Measurements from ENCODE around the gene GGT5.
A peak's percentile ranks its signal among the peaks of the same experiment; 100 is the strongest.

The GGT5 gene

DNA sequence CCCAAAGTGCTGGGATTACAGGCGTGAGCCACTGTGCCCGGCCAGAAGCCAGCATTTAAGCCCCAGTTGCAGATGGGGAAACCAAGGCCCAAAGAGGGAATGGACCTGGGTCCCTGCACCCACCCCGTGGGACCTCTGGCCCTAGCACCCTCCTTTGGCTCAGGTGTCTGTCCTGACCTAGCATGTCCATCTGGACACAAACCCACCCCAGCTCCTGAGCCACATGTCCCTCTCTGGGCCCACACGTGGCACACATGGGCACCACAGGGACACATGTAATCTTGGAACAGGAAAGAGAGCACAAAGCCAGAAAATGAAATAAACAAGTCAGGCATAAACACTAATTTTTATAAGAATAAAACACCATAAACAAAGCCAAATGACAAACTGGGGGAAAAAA lies 9.6 kb downstream of the GGT5 start:
- TF ChIP-seq TAF1 (IDR thresholded peaks at IDR 0.05; ENCODE audit: low read depth, low read length), result no peak
- no peak for TF ChIP-seq SPI1 (IDR thresholded peaks at IDR 0.05; ENCODE audit: low read depth, low read length)
- no peak for TF ChIP-seq POU2F2 (IDR thresholded peaks at IDR 0.05; ENCODE audit: low read depth, low read length)
- DNase-seq (ENCODE audit: insufficient read length, low spot score) (no peak), FAIRE-seq (no peak)

DNA sequence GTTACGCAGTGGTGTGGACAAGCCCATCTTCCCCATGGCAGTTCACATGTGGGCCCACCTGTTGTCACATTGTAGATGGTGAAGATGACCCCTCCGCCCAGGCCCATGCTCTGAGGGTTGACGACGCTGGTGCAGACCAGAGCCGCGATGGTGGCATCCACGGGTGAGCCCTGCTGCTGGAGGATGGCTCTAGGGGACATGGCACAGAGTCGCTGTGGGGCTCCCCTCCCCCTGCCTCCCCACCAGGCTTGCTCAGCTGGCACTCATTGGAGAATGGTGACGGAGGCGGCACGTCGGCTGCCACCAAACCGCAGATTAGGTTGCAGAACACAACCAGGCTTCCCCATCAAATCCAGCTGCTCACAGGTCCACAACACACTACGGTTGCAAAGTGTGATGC lies 11.1 kb downstream of the GGT5 start:
- TF ChIP-seq SPI1 (IDR thresholded peaks at IDR 0.05; ENCODE audit: low read depth, low read length) (no peak), TAF1 (IDR thresholded peaks at IDR 0.05; ENCODE audit: low read depth, low read length) (no peak), POU2F2 (IDR thresholded peaks at IDR 0.05; ENCODE audit: low read depth, low read length) (no peak), PAX5 (IDR thresholded peaks at IDR 0.05; ENCODE audit: insufficient read depth, low read length, severe bottlenecking) (no peak), POLR2A (IDR thresholded peaks at IDR 0.05; ENCODE audit: low read depth, low read length) (no peak), POLR2AphosphoS5 (IDR thresholded peaks at IDR 0.05; ENCODE audit: low read depth, low read length) (no peak)
- DNase-seq (ENCODE audit: insufficient read length, low spot score), result no peak
- no peak for FAIRE-seq

DNA sequence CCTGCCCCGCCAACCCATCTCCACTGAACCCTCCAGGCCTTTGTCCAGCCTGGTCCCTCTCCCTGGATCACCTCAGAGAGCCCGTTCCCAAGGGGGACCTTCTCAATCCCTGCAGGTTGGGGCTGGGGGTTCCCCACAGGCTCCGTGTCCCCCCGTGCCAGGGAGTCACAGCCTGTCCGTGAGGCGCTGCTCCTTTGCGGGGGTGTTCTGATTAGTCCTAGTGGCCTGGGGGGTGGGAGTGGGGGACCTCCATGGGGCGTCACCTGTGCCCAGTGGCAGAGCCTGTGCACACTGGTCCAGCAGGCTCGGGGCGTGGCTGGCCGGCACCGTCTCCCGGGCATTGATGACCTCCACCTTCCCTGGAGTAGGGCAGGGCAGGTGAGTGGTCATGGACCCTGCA lies 11.6 kb downstream of the GGT5 start:
- FAIRE-seq (no peak), DNase-seq (ENCODE audit: insufficient read length, low spot score) (no peak)
- no peak for TF ChIP-seq POLR2AphosphoS5 (IDR thresholded peaks at IDR 0.05; ENCODE audit: low read depth, low read length)
- no peak for TF ChIP-seq TAF1 (IDR thresholded peaks at IDR 0.05; ENCODE audit: low read depth, low read length)
- no peak for TF ChIP-seq PAX5 (IDR thresholded peaks at IDR 0.05; ENCODE audit: insufficient read depth, low read length, severe bottlenecking)
- TF ChIP-seq POU2F2 (IDR thresholded peaks at IDR 0.05; ENCODE audit: low read depth, low read length), result no peak
- no peak for TF ChIP-seq SPI1 (IDR thresholded peaks at IDR 0.05; ENCODE audit: low read depth, low read length)
- TF ChIP-seq POLR2A (IDR thresholded peaks at IDR 0.05; ENCODE audit: low read depth, low read length), result no peak

DNA sequence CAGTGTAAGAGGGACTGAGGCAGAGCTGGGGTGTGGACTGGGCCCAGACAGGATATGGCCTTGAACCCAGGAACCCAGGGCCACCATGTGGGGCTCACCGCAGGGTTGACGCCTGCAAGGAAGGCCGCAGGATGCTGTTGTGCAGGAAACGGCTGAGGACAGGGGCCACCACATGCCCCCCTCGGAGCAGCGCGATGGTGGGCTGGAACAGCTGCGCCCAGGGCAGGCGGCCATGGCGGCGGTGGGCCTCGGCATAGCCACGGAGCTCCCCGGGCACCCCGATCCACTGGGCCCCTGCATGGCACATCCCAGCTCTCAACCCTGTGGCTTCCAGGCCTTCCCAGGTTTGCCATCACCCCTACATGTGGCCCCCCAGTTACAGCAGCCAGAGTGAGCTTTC lies 12.2 kb downstream of the GGT5 start:
- no peak for FAIRE-seq
- no peak for DNase-seq (ENCODE audit: insufficient read length, low spot score)
- TF ChIP-seq SPI1 (IDR thresholded peaks at IDR 0.05; ENCODE audit: low read depth, low read length) (no peak), PAX5 (IDR thresholded peaks at IDR 0.05; ENCODE audit: insufficient read depth, low read length, severe bottlenecking) (no peak), POLR2A (IDR thresholded peaks at IDR 0.05; ENCODE audit: low read depth, low read length) (no peak), POU2F2 (IDR thresholded peaks at IDR 0.05; ENCODE audit: low read depth, low read length) (no peak), POLR2AphosphoS5 (IDR thresholded peaks at IDR 0.05; ENCODE audit: low read depth, low read length) (no peak), TAF1 (IDR thresholded peaks at IDR 0.05; ENCODE audit: low read depth, low read length) (no peak)

DNA sequence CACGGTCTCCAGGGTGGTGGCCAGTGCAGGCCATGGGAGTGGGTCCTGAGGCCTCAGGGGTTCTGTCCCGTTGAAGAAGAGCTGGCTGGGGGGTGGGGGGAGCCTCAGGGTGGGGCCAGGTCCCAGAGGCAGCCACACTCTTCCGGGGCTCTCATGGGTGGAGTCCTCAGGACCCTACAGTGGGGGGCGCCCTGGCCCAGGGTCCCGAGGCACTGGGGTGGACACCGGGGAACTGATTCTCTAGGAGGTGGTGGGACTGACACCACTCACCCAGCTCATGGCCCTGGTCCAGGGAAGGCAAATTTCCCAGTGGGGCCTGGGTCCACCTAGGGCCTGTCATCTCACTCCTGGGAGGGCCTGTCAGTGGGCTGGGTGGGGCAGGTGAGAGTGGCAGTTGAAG lies 12.8 kb downstream of the GGT5 start:
- FAIRE-seq (no peak), DNase-seq (ENCODE audit: insufficient read length, low spot score) (no peak)
- TF ChIP-seq TAF1 (IDR thresholded peaks at IDR 0.05; ENCODE audit: low read depth, low read length), result no peak
- TF ChIP-seq PAX5 (IDR thresholded peaks at IDR 0.05; ENCODE audit: insufficient read depth, low read length, severe bottlenecking), result no peak
- TF ChIP-seq POU2F2 (IDR thresholded peaks at IDR 0.05; ENCODE audit: low read depth, low read length), result no peak
- no peak for TF ChIP-seq POLR2AphosphoS5 (IDR thresholded peaks at IDR 0.05; ENCODE audit: low read depth, low read length)
- no peak for TF ChIP-seq SPI1 (IDR thresholded peaks at IDR 0.05; ENCODE audit: low read depth, low read length)
- no peak for TF ChIP-seq POLR2A (IDR thresholded peaks at IDR 0.05; ENCODE audit: low read depth, low read length)

DNA sequence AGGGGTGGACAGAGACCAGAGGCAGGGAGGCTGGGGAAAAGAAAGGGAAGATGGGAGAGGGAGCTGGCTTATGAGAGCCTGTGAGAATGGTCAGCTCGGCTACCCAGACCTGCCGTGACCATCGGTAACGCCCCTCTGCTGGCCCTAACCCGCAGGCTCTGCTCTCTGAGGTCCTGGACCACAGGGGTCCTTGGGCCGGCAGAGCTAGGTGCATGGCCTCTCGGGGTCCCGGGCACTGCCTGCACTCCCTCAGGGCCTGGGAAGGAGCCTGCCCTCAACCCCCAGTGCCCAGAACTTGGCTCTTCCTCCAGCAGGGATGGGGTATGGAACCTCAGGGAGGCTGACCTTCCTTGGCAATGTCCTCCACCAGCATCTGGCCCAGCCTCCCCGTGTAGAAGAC lies 13.2 kb downstream of the GGT5 start:
- no peak for FAIRE-seq
- TF ChIP-seq PAX5 (IDR thresholded peaks at IDR 0.05; ENCODE audit: insufficient read depth, low read length, severe bottlenecking) (no peak), POLR2A (IDR thresholded peaks at IDR 0.05; ENCODE audit: low read depth, low read length) (no peak), SPI1 (IDR thresholded peaks at IDR 0.05; ENCODE audit: low read depth, low read length) (no peak), TAF1 (IDR thresholded peaks at IDR 0.05; ENCODE audit: low read depth, low read length) (no peak), POU2F2 (IDR thresholded peaks at IDR 0.05; ENCODE audit: low read depth, low read length) (no peak), POLR2AphosphoS5 (IDR thresholded peaks at IDR 0.05; ENCODE audit: low read depth, low read length) (no peak)
- DNase-seq (ENCODE audit: insufficient read length, low spot score), result no peak

DNA sequence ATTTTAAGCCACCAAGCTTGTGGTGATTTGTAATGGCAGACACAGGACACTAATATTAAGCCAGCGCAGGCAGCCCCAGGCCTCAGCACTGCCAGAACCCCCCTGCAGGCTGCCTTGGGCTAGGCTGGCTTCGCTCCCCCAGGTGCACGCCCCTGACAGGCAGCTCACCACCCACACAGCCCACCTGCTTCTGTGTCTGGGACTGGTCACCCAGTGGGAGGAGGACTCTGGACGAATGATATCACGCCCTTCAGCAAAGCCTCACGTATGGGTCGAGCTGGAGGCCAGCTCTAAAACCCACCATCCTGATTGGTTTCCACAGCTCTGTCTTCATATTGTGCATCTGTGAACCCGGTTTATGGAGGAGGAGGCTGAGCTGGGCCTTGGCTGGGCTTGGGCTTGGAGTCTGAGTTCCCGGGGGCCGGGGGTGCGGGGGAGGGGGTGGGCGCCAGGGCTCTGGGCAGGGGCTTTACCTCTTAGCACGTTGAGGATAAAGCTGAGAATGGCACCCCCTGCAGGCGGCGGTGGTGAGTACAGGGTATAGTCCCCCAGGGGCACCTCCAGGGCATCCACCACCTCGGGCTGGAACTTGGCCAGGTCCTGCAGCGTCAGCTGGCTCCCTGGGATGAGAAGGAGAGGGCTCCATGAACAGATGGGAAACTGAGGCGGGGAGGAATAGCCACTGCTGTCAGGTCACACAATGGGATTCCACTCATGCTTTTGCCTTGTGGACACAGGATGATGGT lies 13.8 kb downstream of the GGT5 start:
- DNase-seq (ENCODE audit: insufficient read length, low spot score) (peak; percentile 75), FAIRE-seq (peak; percentile 80)
- no peak for TF ChIP-seq POLR2AphosphoS5 (IDR thresholded peaks at IDR 0.05; ENCODE audit: low read depth, low read length)
- no peak for TF ChIP-seq POLR2A (IDR thresholded peaks at IDR 0.05; ENCODE audit: low read depth, low read length)
- TF ChIP-seq TAF1 (IDR thresholded peaks at IDR 0.05; ENCODE audit: low read depth, low read length), result no peak
- TF ChIP-seq SPI1 (IDR thresholded peaks at IDR 0.05; ENCODE audit: low read depth, low read length), result no peak
- TF ChIP-seq POU2F2 (IDR thresholded peaks at IDR 0.05; ENCODE audit: low read depth, low read length), result no peak
- TF ChIP-seq PAX5 (IDR thresholded peaks at IDR 0.05; ENCODE audit: insufficient read depth, low read length, severe bottlenecking), result no peak

DNA sequence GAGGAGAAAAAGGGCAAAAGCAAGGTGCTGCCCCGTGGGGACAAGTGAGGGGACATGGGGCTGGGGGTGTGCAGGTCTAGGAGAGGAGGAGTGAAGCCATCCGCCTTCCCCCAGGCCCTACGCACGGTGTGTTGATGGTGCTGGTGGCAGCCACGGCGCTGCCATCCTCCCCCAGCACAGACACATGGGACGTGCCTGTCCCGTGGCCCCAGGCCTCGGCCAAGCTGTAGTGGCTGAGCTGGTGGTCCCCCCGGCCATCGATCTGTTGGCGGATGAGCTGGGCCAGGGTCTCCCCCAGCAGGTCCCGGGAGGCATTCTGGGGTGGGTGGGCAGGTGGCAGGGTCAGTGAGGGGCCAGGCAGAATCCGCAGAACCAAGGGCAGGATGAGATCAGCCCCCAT lies 18.9 kb downstream of the GGT5 start:
- no peak for DNase-seq (ENCODE audit: insufficient read length, low spot score)
- FAIRE-seq, result no peak
- no peak for TF ChIP-seq POLR2AphosphoS5 (IDR thresholded peaks at IDR 0.05; ENCODE audit: low read depth, low read length)
- no peak for TF ChIP-seq SPI1 (IDR thresholded peaks at IDR 0.05; ENCODE audit: low read depth, low read length)
- TF ChIP-seq POU2F2 (IDR thresholded peaks at IDR 0.05; ENCODE audit: low read depth, low read length), result no peak

DNA sequence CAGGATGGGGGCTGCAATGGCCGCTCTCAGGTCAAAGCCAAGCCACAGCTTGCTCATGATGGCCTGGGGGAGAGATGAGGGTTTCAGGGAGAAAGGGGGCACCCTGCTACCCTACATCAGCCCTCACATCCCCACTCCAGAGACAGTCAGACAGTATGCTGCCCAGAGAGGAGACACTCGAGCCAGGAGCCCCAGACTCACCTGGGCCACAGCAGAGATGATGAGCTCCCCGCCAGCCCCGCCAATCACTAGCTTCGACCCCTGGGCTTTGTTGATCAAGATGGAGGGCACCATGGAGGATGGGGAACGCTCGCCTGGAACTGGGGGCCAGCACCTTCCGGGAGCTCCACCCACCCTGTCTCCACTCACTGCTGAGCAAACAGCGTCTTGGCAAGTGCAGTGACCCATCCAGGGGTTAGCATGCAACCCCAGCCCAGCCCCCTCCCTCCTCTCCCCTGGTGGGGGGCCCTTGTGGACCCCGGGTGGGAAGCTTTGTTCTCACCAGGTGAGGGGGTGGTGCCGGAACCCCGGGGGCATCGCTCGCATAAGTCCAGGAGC lies 19.8 kb downstream of the GGT5 start:
- FAIRE-seq, result no peak
- TF ChIP-seq PAX5 (IDR thresholded peaks at IDR 0.05; ENCODE audit: insufficient read depth, low read length, severe bottlenecking) (no peak), POLR2A (IDR thresholded peaks at IDR 0.05; ENCODE audit: low read depth, low read length) (no peak), POU2F2 (IDR thresholded peaks at IDR 0.05; ENCODE audit: low read depth, low read length) (no peak), SPI1 (IDR thresholded peaks at IDR 0.05; ENCODE audit: low read depth, low read length) (no peak), POLR2AphosphoS5 (IDR thresholded peaks at IDR 0.05; ENCODE audit: low read depth, low read length) (no peak), TAF1 (IDR thresholded peaks at IDR 0.05; ENCODE audit: low read depth, low read length) (no peak)
- DNase-seq (ENCODE audit: insufficient read length, low spot score), result no peak

DNA sequence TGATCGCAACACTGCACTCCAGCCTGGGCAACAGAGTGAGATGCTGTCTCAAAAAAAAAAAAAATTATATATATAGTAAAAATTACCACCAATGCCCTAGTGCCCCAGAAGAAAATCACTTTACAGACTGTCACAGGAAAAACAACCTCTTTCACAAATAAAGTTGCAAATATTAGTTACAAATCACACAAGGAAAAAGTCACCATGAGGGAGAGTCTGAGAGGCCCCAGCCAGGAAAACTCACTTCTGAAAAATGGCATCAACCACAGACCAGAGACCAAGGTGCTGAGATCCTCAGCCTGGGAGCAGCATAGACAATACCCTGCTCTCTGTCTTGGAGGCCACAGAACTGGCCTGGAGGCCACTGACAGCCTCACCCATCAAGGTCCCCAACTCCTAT lies 20.4 kb downstream of the GGT5 start:
- FAIRE-seq, result no peak
- no peak for TF ChIP-seq POLR2A (IDR thresholded peaks at IDR 0.05; ENCODE audit: low read depth, low read length)
- TF ChIP-seq SPI1 (IDR thresholded peaks at IDR 0.05; ENCODE audit: low read depth, low read length), result no peak
- TF ChIP-seq POU2F2 (IDR thresholded peaks at IDR 0.05; ENCODE audit: low read depth, low read length), result no peak
- DNase-seq (ENCODE audit: insufficient read length, low spot score), result no peak

All from GM12891 (cell line).